IMR-90 (cell line): Measurements from ENCODE around the gene NUDCD3. TPM values are rescaled to one million over a fixed set of nuclear protein-coding genes. Genes with fewer than 3 reads are reported as not detected.

Source experiments
- ATAC-seq: fragments of 200-7000 bp; cut with Tn5 transposase; 2 replicates; pipeline ENCODE4 v1.9.1; 2020; ENCODE audit warnings: low read depth, mild to moderate bottlenecking, moderate library complexity
- BruUV-seq: library from RNA; stranded (reverse); fragments of 400-500 nt; replicated peaks from 2 replicates; lab custom pipeline; 2021; lab: Mats Ljungman, UMichigan
- CTCF ChIA-PET: fragments of 300-600 bp; formaldehyde crosslinking; extraction: SDS; loops from one replicate; lab custom pipeline; 2021; ENCODE audit warnings: antibody characterized with exemption; lab: Yijun Ruan, JAX
- POLR2A ChIA-PET: fragments of 300-600 bp; sonication (Branson Sonifier 250); formaldehyde crosslinking; loops from one replicate; lab custom pipeline; 2022; ENCODE audit warnings: antibody characterized with exemption; ENCODE audit not compliant: unreplicated experiment; lab: Charles Lee
- DNase-seq: peaks from one replicate; pipeline ENCODE4 v3.0.0; 2013
- H2AFZ ChIP-seq: replicated peaks from 2 replicates; pipeline ENCODE3; 2013; ENCODE audit warnings: low read length, mild to moderate bottlenecking; ENCODE audit not compliant: poor library complexity
- H2AK5ac ChIP-seq: 2 replicates; pipeline ENCODE4 v1.6.1; 2013; ENCODE audit warnings: low read depth, low read length, inconsistent platforms
- H2AK9ac ChIP-seq: replicated peaks from 2 replicates; pipeline ENCODE3; 2013; ENCODE audit warnings: mild to moderate bottlenecking, low read depth, low read length, moderate library complexity; ENCODE audit not compliant: poor library complexity
- H2BK120ac ChIP-seq: 2 replicates; pipeline ENCODE4 v1.6.1; 2013; ENCODE audit warnings: low read depth, low read length, inconsistent platforms
- H2BK15ac ChIP-seq: 3 replicates; pipeline ENCODE4 v1.6.1; 2013; ENCODE audit warnings: low read depth, low read length, inconsistent platforms
- H2BK20ac ChIP-seq: 2 replicates; pipeline ENCODE4 v1.6.1; 2013; ENCODE audit warnings: low read depth, mild to moderate bottlenecking, inconsistent platforms, low read length, moderate library complexity
- H2BK5ac ChIP-seq: 2 replicates; pipeline ENCODE4 v1.6.1; 2013; ENCODE audit warnings: mild to moderate bottlenecking, low read depth, low read length, inconsistent platforms; ENCODE audit not compliant: poor library complexity, severe bottlenecking
- H3K14ac ChIP-seq: replicated peaks from 2 replicates; pipeline ENCODE4 v1.6.1; 2013; ENCODE audit warnings: low read depth, low read length, inconsistent platforms
- H3K18ac ChIP-seq: 2 replicates; pipeline ENCODE4 v1.6.1; 2013; ENCODE audit warnings: low read depth, low read length, control low read depth
- H3K23ac ChIP-seq: 2 replicates; pipeline ENCODE4 v1.6.1; 2013; ENCODE audit warnings: low read depth, low read length, inconsistent platforms
- H3K27ac ChIP-seq: 2 replicates; pipeline ENCODE4 v1.5.1; 2013; ENCODE audit warnings: mild to moderate bottlenecking, control low read depth, low read length; ENCODE audit not compliant: insufficient read depth
- H3K27me3 ChIP-seq: 2 replicates; pipeline ENCODE4 v1.6.1; 2013; ENCODE audit warnings: low read length; ENCODE audit not compliant: control insufficient read depth, insufficient read depth
- H3K36me3 ChIP-seq: 2 replicates; pipeline ENCODE4 v1.6.1; 2013; ENCODE audit warnings: low read length, mixed read lengths; ENCODE audit not compliant: control insufficient read depth, insufficient read depth
- H3K4ac ChIP-seq: 2 replicates; pipeline ENCODE4 v1.6.1; 2013; ENCODE audit warnings: low read depth, low read length, inconsistent platforms
- H3K4me1 ChIP-seq: 2 replicates; pipeline ENCODE4 v1.6.1; 2013; ENCODE audit warnings: low read length, mixed read lengths; ENCODE audit not compliant: control insufficient read depth, insufficient read depth
- H3K4me2 ChIP-seq: 2 replicates; pipeline ENCODE4 v1.6.1; 2013; ENCODE audit warnings: low read depth, mild to moderate bottlenecking, control low read depth, low read length, moderate library complexity
- H3K4me3 ChIP-seq: 2 replicates; pipeline ENCODE4 v1.5.1; 2013; ENCODE audit warnings: low read depth, mild to moderate bottlenecking, control low read depth, low read length, moderate library complexity; ENCODE audit not compliant: insufficient read depth
- H3K56ac ChIP-seq: 2 replicates; pipeline ENCODE4 v1.6.1; 2013; ENCODE audit warnings: low read length, inconsistent platforms; ENCODE audit not compliant: insufficient read depth; ENCODE audit errors: extremely low read depth
- H3K79me1 ChIP-seq, 2 experiments: 2 replicates each; pipeline ENCODE4 v1.6.1; 2013; ENCODE audit warnings: low read length in 2 of 2, inconsistent platforms in 1 of 2, low read depth in 1 of 2
- H3K9ac ChIP-seq: 2 replicates; pipeline ENCODE4 v1.6.1; 2013; ENCODE audit warnings: low read depth, low read length, control low read depth
- H3K9me1 ChIP-seq: 2 replicates; pipeline ENCODE4 v1.6.1; 2013; ENCODE audit warnings: low read length, inconsistent platforms; ENCODE audit not compliant: insufficient read depth
- H3K9me3 ChIP-seq: 2 replicates; pipeline ENCODE4 v1.6.1; 2013; ENCODE audit warnings: low read length; ENCODE audit not compliant: control insufficient read depth, insufficient read depth
- H4K20me1 ChIP-seq: 2 replicates; pipeline ENCODE4 v1.6.1; 2013; ENCODE audit warnings: low read length, inconsistent platforms; ENCODE audit not compliant: insufficient read depth
- H4K5ac ChIP-seq: 2 replicates; pipeline ENCODE4 v1.6.1; 2013; ENCODE audit warnings: mild to moderate bottlenecking, low read depth, low read length, control low read depth
- H4K8ac ChIP-seq, 2 experiments: 2 replicates each; pipeline ENCODE4 v1.6.1; 2013; ENCODE audit warnings: low read depth in 2 of 2, low read length in 2 of 2, control low read depth in 1 of 2, inconsistent platforms in 1 of 2
- H4K91ac ChIP-seq: 2 replicates; pipeline ENCODE4 v1.6.1; 2013; ENCODE audit warnings: low read depth, low read length, inconsistent platforms; ENCODE audit not compliant: insufficient read depth
- BHLHE40 ChIP-seq: fragments of 150-350 bp; IDR thresholded peaks from 2 replicates; pipeline ENCODE4 v1.6.1; 2016; ENCODE audit warnings: mild to moderate bottlenecking, low read depth, low read length
- CEBPB ChIP-seq: IDR thresholded peaks from 2 replicates; pipeline ENCODE4 v1.6.1; 2012; ENCODE audit warnings: low read depth, low read length, improper control_type of control experiment
- CHD1 ChIP-seq: IDR thresholded peaks from 2 replicates; pipeline ENCODE4 v1.6.1; 2012; ENCODE audit warnings: low read depth, low read length, improper control_type of control experiment
- FOS ChIP-seq: fragments of 150-350 bp; IDR thresholded peaks from 2 replicates; pipeline ENCODE4 v1.6.1; 2016; ENCODE audit warnings: low read depth, low read length
- MAFK ChIP-seq: IDR thresholded peaks from 2 replicates; pipeline ENCODE4 v1.6.1; 2012; ENCODE audit warnings: low read depth, low read length, improper control_type of control experiment
- MAZ ChIP-seq: IDR thresholded peaks from 2 replicates; pipeline ENCODE4 v1.6.1; 2012; ENCODE audit warnings: low read depth, mild to moderate bottlenecking, low read length, improper control_type of control experiment, moderate library complexity, borderline replicate concordance
- MXI1 ChIP-seq: IDR thresholded peaks from 2 replicates; pipeline ENCODE4 v1.6.1; 2012; ENCODE audit warnings: low read depth, mild to moderate bottlenecking, low read length, moderate library complexity, borderline replicate concordance
- NFE2L2 ChIP-seq: fragments of 150-350 bp; IDR thresholded peaks from 2 replicates; pipeline ENCODE4 v1.6.1; 2016; ENCODE audit warnings: low read depth, mild to moderate bottlenecking, low read length
- POLR2A ChIP-seq: IDR thresholded peaks from 2 replicates; pipeline ENCODE4 v1.6.1; 2012; ENCODE audit warnings: mild to moderate bottlenecking, low read depth, low read length
- RAD21 ChIP-seq: IDR thresholded peaks from 2 replicates; pipeline ENCODE4 v1.6.1; 2012; ENCODE audit warnings: low read length, improper control_type of control experiment
- RCOR1 ChIP-seq: IDR thresholded peaks from 2 replicates; pipeline ENCODE4 v1.6.1; 2012; ENCODE audit warnings: mild to moderate bottlenecking, low read length, improper control_type of control experiment; ENCODE audit not compliant: insufficient replicate concordance
- RFX5 ChIP-seq: IDR thresholded peaks from 2 replicates; pipeline ENCODE4 v1.8.0; 2012; ENCODE audit warnings: low read depth, mild to moderate bottlenecking, low read length, moderate library complexity
- SMC3 ChIP-seq: fragments of 150-350 bp; IDR thresholded peaks from 2 replicates; pipeline ENCODE4 v1.6.1; 2016; ENCODE audit warnings: low read depth, mild to moderate bottlenecking, antibody characterized with exemption, low read length, moderate library complexity
- WGBS, 2 experiments: methylation state at CpG; one replicate each; pipeline versions ENCODE4 v1.1.5 to v1.1.7; 2013; ENCODE audit warnings: missing lambda C conversion rate in 2 of 2; ENCODE audit not compliant: insufficient read length in 1 of 2; ENCODE audit errors: extremely low coverage in 2 of 2; 5-methylcytosine and 5-hydroxymethylcytosine counted together
- dilution Hi-C: fragments of 300-500 bp; cut with HindIII; formaldehyde crosslinking; loops from one replicate; pipeline ENCODE4 v1.14.3; 2018; ENCODE audit warnings: low sequenced_read_pairs; ENCODE audit not compliant: unreplicated experiment
- in situ Hi-C: fragments of 300-500 bp; cut with MboI; formaldehyde crosslinking; loops from 3 replicates; pipeline ENCODE4 v1.14.3; 2019; ENCODE audit warnings: low sequenced_read_pairs, inconsistent platforms, mixed read lengths
- intact Hi-C: fragments of 100-400 bp; cut with micrococcal nuclease; formaldehyde crosslinking; loops from 2 replicates; pipeline ENCODE4 v1.10.0; 2022
- polyA plus RNA-seq, 3 experiments: library from polyadenylated mRNA; depleted of rRNA; stranded (reverse); fragments of >200 nt; gene quantifications; 2 replicates each; pipeline ENCODE4 v1.2.3, GENCODE V29; 2012; ENCODE audit warnings: low replicate concordance in 1 of 3
- total RNA-seq: library from RNA; depleted of rRNA; stranded (reverse); fragments of >200 nt; gene quantifications from 2 replicates; pipeline ENCODE4 v1.2.3, GENCODE V29; 2012
- TF ChIP-seq, protein P1 (sequence below): fragments of 150-350 bp; IDR thresholded peaks from 2 replicates; pipeline ENCODE4 v1.6.1; 2016; ENCODE audit warnings: low read depth, mild to moderate bottlenecking, low read length, moderate library complexity, borderline replicate concordance
- TF ChIP-seq, protein P2 (sequence below): fragments of 150-350 bp; IDR thresholded peaks from 2 replicates; pipeline ENCODE4 v1.6.1; 2017; ENCODE audit warnings: mild to moderate bottlenecking, antibody characterized with exemption, low read length, low read depth
- TF ChIP-seq, protein P3 (sequence below): conservative IDR thresholded peaks from 2 replicates; pipeline ENCODE4 v1.5.1; 2012; ENCODE audit warnings: mild to moderate bottlenecking, low read depth, low read length, improper control_type of control experiment

NUDCD3 gene
- total and polyA plus RNA-seq, 2 of the 4 experiments (the other 2 are of a cell fraction) = 49.5 to 76.0 TPM

DNA sequence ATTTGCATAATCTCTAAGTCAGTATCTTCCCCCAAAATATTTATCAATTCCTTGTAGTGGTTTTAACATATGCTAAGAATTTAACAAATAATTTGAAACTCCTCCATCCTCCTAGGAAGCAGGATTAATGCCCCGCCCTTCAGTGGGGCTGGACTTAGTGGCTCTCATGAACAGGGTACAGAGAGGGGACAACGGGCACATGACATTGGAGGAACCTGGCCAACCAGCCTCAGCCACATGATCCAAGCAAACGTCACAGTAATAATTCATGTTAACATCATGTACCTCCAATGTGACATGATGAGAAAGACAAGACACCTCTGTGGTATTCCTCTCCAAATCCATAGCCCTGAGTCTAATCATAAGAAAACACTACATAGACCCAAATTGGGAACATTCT, 50.5 kb downstream of the NUDCD3 start:
- POLR2A ChIA-PET = no interaction called here
- Histone ChIP-seq H2AK9ac (no peak overlapping the region), H2AK5ac (no peak overlapping the region), H3K36me3 (peaks cover 3% of the 10 kb centered on the region; the same call in 1 of the 2 replicates), H3K18ac (no peak overlapping the region), H3K4me3 (no peak overlapping the region), H4K5ac (no peak overlapping the region), H4K20me1 (peaks cover 28% of the 10 kb centered on the region), H3K56ac (no peak overlapping the region), H3K4me2 (no peak overlapping the region), H2BK15ac (no peak overlapping the region), H3K79me1 (peaks cover 35 to 70% of the 10 kb centered on the region in 2 experiments), H2BK120ac (no peak overlapping the region), H2BK5ac (no peak overlapping the region), H3K14ac (no peak overlapping the region), H3K23ac (no peak overlapping the region), H4K8ac (no peak overlapping the region), H3K27me3 (no peaks in the 10 kb centered on the region), H3K27ac (no peak overlapping the region), H2AFZ (no peak overlapping the region), H3K9me3 (no peaks in the 10 kb centered on the region), H3K9ac (no peak overlapping the region), H3K4ac (no peak overlapping the region), H4K91ac (no peak overlapping the region), H3K4me1 (peaks cover 5% of the 10 kb centered on the region), H3K9me1 (peaks cover 16% of the 10 kb centered on the region), H2BK20ac (no peak overlapping the region)
- intact Hi-C loops (no loop called here), dilution Hi-C loops (no loop called here), in situ Hi-C loops (no loop called here)
- ATAC-seq (peak; percentile 42; the same call in 1 of the 2 replicates), DNase-seq (no peak)
- CTCF ChIA-PET = no interaction called here
- no TSS peak for BruUV-seq
- 93% methylated on average over 2 of the region's 3 CpGs; no CpG with 5 or more reads in 1 of the 2 experiments for WGBS, 2 experiments
- TF ChIP-seq BHLHE40 (no peak), CHD1 (no peak), CEBPB (no peak), POLR2A (no peak), RCOR1 (no peak), MAFK (no peak), FOS (no peak), SMC3 (no peak), NFE2L2 (no peak), RFX5 (no peak), MXI1 (no peak), MAZ (no peak), RAD21 (no peak)
- TF ChIP-seq, protein P1, sequence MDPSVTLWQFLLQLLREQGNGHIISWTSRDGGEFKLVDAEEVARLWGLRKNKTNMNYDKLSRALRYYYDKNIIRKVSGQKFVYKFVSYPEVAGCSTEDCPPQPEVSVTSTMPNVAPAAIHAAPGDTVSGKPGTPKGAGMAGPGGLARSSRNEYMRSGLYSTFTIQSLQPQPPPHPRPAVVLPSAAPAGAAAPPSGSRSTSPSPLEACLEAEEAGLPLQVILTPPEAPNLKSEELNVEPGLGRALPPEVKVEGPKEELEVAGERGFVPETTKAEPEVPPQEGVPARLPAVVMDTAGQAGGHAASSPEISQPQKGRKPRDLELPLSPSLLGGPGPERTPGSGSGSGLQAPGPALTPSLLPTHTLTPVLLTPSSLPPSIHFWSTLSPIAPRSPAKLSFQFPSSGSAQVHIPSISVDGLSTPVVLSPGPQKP = no peak
- TF ChIP-seq, protein P2, sequence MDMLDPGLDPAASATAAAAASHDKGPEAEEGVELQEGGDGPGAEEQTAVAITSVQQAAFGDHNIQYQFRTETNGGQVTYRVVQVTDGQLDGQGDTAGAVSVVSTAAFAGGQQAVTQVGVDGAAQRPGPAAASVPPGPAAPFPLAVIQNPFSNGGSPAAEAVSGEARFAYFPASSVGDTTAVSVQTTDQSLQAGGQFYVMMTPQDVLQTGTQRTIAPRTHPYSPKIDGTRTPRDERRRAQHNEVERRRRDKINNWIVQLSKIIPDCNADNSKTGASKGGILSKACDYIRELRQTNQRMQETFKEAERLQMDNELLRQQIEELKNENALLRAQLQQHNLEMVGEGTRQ = no peak
- TF ChIP-seq, protein P3, sequence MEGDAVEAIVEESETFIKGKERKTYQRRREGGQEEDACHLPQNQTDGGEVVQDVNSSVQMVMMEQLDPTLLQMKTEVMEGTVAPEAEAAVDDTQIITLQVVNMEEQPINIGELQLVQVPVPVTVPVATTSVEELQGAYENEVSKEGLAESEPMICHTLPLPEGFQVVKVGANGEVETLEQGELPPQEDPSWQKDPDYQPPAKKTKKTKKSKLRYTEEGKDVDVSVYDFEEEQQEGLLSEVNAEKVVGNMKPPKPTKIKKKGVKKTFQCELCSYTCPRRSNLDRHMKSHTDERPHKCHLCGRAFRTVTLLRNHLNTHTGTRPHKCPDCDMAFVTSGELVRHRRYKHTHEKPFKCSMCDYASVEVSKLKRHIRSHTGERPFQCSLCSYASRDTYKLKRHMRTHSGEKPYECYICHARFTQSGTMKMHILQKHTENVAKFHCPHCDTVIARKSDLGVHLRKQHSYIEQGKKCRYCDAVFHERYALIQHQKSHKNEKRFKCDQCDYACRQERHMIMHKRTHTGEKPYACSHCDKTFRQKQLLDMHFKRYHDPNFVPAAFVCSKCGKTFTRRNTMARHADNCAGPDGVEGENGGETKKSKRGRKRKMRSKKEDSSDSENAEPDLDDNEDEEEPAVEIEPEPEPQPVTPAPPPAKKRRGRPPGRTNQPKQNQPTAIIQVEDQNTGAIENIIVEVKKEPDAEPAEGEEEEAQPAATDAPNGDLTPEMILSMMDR = no peak
